K562 (cell line): Measurements from ENCODE around the gene NF1. TPM values are rescaled to one million over a fixed set of nuclear protein-coding genes. Genes with fewer than 3 reads are reported as not detected.

Experiments
- ATAC-seq: fragments of 200-7000 bp; cut with Tn5 transposase; 3 replicates; pipeline ENCODE4 v1.9.1; 2020; ENCODE audit warnings: moderate library complexity
- BruUV-seq: library from RNA; stranded (reverse); fragments of 400-500 nt; replicated peaks from 2 replicates; lab custom pipeline; 2021; lab: Mats Ljungman, UMichigan
- CTCF ChIA-PET: fragments of 300-600 bp; formaldehyde crosslinking; extraction: SDS; loops from one replicate; lab custom pipeline; 2021; ENCODE audit warnings: low intra/inter-chr PET ratio; lab: Yijun Ruan, JAX
- POLR2A ChIA-PET: fragments of 300-600, 350-650 bp; sonication (Branson Sonifier 250); formaldehyde crosslinking; extraction: SDS; loops from one replicate; lab custom pipeline; 2021; ENCODE audit warnings: antibody characterized with exemption, inconsistent platforms; lab: Yijun Ruan, JAX
- DNase-seq, 4 experiments: peaks; one replicate each; pipeline versions ENCODE4 v3.0.0 to v3.0.0-alpha.2; 2011 to 2018; ENCODE audit warnings: low spot score in 3 of 4, mixed read lengths in 3 of 4; ENCODE audit errors: extremely low read depth in 1 of 4
- FAIRE-seq: peaks from 2 replicates; lab custom pipeline; 2011; peaks lifted over from hg19 to GRCh38; lab: Jason Lieb, UNC
- H2AFZ ChIP-seq: 2 replicates; pipeline ENCODE4 v1.6.0; 2011; ENCODE audit warnings: low read depth, low read length, control low read depth, inconsistent platforms
- H3K27ac ChIP-seq: fragments of 200-600 bp; 3 replicates; pipeline ENCODE4 v1.8.0; 2011; ENCODE audit warnings: low read depth, mild to moderate bottlenecking, control low read depth, inconsistent platforms, low read length, moderate library complexity, mixed read lengths; ENCODE audit errors: extremely low read depth
- H3K27me3 ChIP-seq, 2 experiments: fragments of 300-600 bp in 1 of 2; 2 replicates in 1 of 2; 3 replicates in 1 of 2; pipeline versions ENCODE4 v1.6.0 to v1.8.0; 2011; ENCODE audit warnings: inconsistent platforms in 2 of 2, low read length in 2 of 2, mild to moderate bottlenecking in 1 of 2, mixed read lengths in 1 of 2, moderate library complexity in 1 of 2; ENCODE audit not compliant: control insufficient read depth in 2 of 2, insufficient read depth in 2 of 2
- H3K36me3 ChIP-seq: fragments of 300-600 bp; 3 replicates; pipeline ENCODE4 v1.8.0; 2011; ENCODE audit warnings: mild to moderate bottlenecking, low read length, inconsistent platforms; ENCODE audit not compliant: control insufficient read depth, insufficient read depth
- H3K4me1 ChIP-seq, 2 experiments: fragments of 200-600 bp in 1 of 2; replicated peaks in 1 of 2; 2 replicates in 1 of 2; 3 replicates in 1 of 2; pipeline versions ENCODE4 v1.5.1 to v1.8.0; 2011; ENCODE audit warnings: inconsistent platforms in 2 of 2, low read length in 2 of 2, mild to moderate bottlenecking in 1 of 2, mixed read lengths in 1 of 2, moderate library complexity in 1 of 2; ENCODE audit not compliant: control insufficient read depth in 2 of 2, insufficient read depth in 2 of 2
- H3K4me2 ChIP-seq: 2 replicates; pipeline ENCODE4 v1.6.1; 2011; ENCODE audit warnings: low read length, control low read depth, inconsistent platforms, mixed read lengths; ENCODE audit not compliant: insufficient read depth
- H3K4me3 ChIP-seq: fragments of 200-600 bp; sonication (generic), shearing (Covaris generic); 2 replicates; pipeline ENCODE4 v1.5.1; 2016; ENCODE audit warnings: control low read depth, inconsistent platforms
- H3K79me2 ChIP-seq: fragments of 200-600 bp; 3 replicates; pipeline ENCODE4 v1.8.0; 2011; ENCODE audit warnings: low read length, inconsistent platforms; ENCODE audit not compliant: control insufficient read depth, insufficient read depth
- H3K9ac ChIP-seq, 2 experiments: 2 replicates each; pipeline versions ENCODE4 v1.6.0 to v1.6.1; 2011; ENCODE audit warnings: low read depth in 2 of 2, low read length in 2 of 2, control low read depth in 1 of 2, inconsistent platforms in 1 of 2, mild to moderate bottlenecking in 1 of 2, mixed read lengths in 1 of 2; ENCODE audit not compliant: insufficient read depth in 1 of 2
- H3K9me1 ChIP-seq: one replicate; pipeline ENCODE4 v1.6.0; 2011; ENCODE audit warnings: inconsistent platforms, mild to moderate bottlenecking, low read length, moderate library complexity; ENCODE audit not compliant: control insufficient read depth, insufficient read depth
- H3K9me3 ChIP-seq: replicated peaks from 2 replicates; pipeline ENCODE4 v1.5.1; 2011; ENCODE audit warnings: low read depth, low read length, inconsistent platforms; ENCODE audit not compliant: control insufficient read depth, insufficient read depth
- H4K20me1 ChIP-seq: replicated peaks from 2 replicates; pipeline ENCODE4 v1.6.1; 2011; ENCODE audit warnings: low read length, inconsistent platforms, mixed read lengths; ENCODE audit not compliant: control insufficient read depth, insufficient read depth
- ELF4 ChIP-seq: fragments of 450-650 bp; formaldehyde crosslinking; IDR thresholded peaks from 2 replicates; pipeline ENCODE4 v1.4.0; 2022; ENCODE audit warnings: missing genetic modification characterization
- FOXK2 ChIP-seq, 2 experiments: fragments of 450-650 bp; IDR thresholded peaks in 1 of 2; conservative IDR thresholded peaks in 1 of 2; 2 replicates each; pipeline ENCODE4 v1.6.1; 2016; ENCODE audit warnings: low read depth in 2 of 2, mild to moderate bottlenecking in 1 of 2
- HDAC3 ChIP-seq: fragments of 450-650 bp; IDR thresholded peaks from 2 replicates; pipeline ENCODE4 v1.6.1; 2018; ENCODE audit warnings: borderline replicate concordance, mild to moderate bottlenecking, moderate library complexity; ENCODE audit not compliant: partially characterized antibody
- PKNOX1 ChIP-seq: fragments of 450-650 bp; IDR thresholded peaks from 2 replicates; pipeline ENCODE4 v1.6.1; 2016
- PML ChIP-seq: IDR thresholded peaks from 2 replicates; pipeline ENCODE4 v1.6.1; 2012; ENCODE audit warnings: low read length, inconsistent platforms
- TFAM ChIP-seq: fragments of 250-450 bp; sonication (Bioruptor Pico); conservative IDR thresholded peaks from 2 replicates; pipeline ENCODE4 v1.5.0; 2021; ENCODE audit warnings: mild to moderate bottlenecking, moderate library complexity
- ZNF133 ChIP-seq: fragments of 250-450 bp; sonication (Bioruptor Pico); IDR thresholded peaks from 2 replicates; pipeline ENCODE4 v1.4.0; 2020; ENCODE audit warnings: mild to moderate bottlenecking
- ZNF75A ChIP-seq: fragments of 450-650 bp; formaldehyde crosslinking; IDR thresholded peaks from 2 replicates; pipeline ENCODE4 v1.4.0; 2020; ENCODE audit warnings: mild to moderate bottlenecking
- WGBS: fragments of 100-300 bp; shearing (Covaris generic); methylation state at CpG from one replicate; pipeline ENCODE4 v1.1.6; 2016; ENCODE audit warnings: low coverage, mixed read lengths; ENCODE audit not compliant: insufficient coverage; ENCODE audit errors: missing lambda C conversion rate; 5-methylcytosine and 5-hydroxymethylcytosine counted together
- in situ Hi-C: fragments of 300-500 bp; cut with MboI; formaldehyde crosslinking; loops from 4 replicates; pipeline ENCODE4 v1.15.0; 2018; ENCODE audit warnings: inconsistent platforms, mixed read lengths
- intact Hi-C: fragments of 100-400 bp; cut with micrococcal nuclease; formaldehyde crosslinking; loops from 2 replicates; pipeline ENCODE4 v1.14.2; 2022
- polyA plus RNA-seq, 8 experiments: library from polyadenylated mRNA; depleted of rRNA in 4 of 8; stranded (reverse) in 5 of 8; unstranded in 3 of 8; fragments of >200 nt; fragmentation: Nextera tagmentation in 2 of 8; fragmentation: Illumina TruSeq in 1 of 8; extraction: Ambion mirVana in 2 of 8; extraction: Trizol in 1 of 8; gene quantifications; 2 replicates each; pipeline versions ENCODE4 v1.2.1 to v1.2.3, GENCODE V29; 2011 to 2014; ENCODE audit warnings: inconsistent platforms in 1 of 8, missing spikeins in 1 of 8
- total RNA-seq, 7 experiments: library from RNA; depleted of rRNA in 6 of 7; stranded (reverse); fragments of >200 nt in 6 of 7; fragmentation: Illumina TruSeq in 2 of 7; extraction: Trizol in 2 of 7; gene quantifications; 2 replicates each; pipeline versions ENCODE4 v1.2.1 to v1.2.3, GENCODE V29; 2011 to 2021; ENCODE audit warnings: low replicate concordance in 1 of 7

The NF1 gene
- total and polyA plus RNA-seq, 9 of the 15 experiments (the other 6 are each of a cell fraction or from before 2014, with no cell fraction given) = 3.4 to 41.9 (median 24.3) TPM

GRCh38 chr17:31269578-31269983 is 174.8 kb downstream of the NF1 start:
- no peaks in the 10 kb centered on the region for H3K27me3 ChIP-seq
- ChIA-PET POLR2A (interaction anchor here (0.8 kb wide), 1 partner anchor 16 kb away, joined by 3 read pairs; no protein-coding TSS in a partner anchor), CTCF (no interaction called here)
- WGBS = 65% methylated on average over 1 of the region's 1 CpG
- H3K9me1 ChIP-seq = no peaks in the 10 kb centered on the region
- no peak for DNase-seq
- no peak overlapping the region for H2AFZ ChIP-seq
- no peaks in the 10 kb centered on the region for H3K79me2 ChIP-seq
- FAIRE-seq = no peak
- ATAC-seq = no peak
- peaks cover 34% of the 10 kb centered on the region; the same call in 1 of the 3 replicates for H3K36me3 ChIP-seq
- H3K4me2 ChIP-seq = no peak overlapping the region
- in situ Hi-C loops = no loop called here
- H3K4me3 ChIP-seq = no peak overlapping the region
- no peak overlapping the region for H3K9ac ChIP-seq
- TF ChIP-seq ZNF75A (CRISPR knock-in tag) = no peak
- no peak for TF ChIP-seq FOXK2 (conservative IDR thresholded peaks at IDR 0.05 in 1 of 2, IDR thresholded peaks at IDR 0.05 in 1 of 2; ENCODE audit: low read depth in 2 of 2)
- TF ChIP-seq PKNOX1 = no peak
- TF ChIP-seq HDAC3 = no peak
- no peak for TF ChIP-seq ZNF133 (CRISPR knock-in tag)
- no peak for TF ChIP-seq PML
- TF ChIP-seq ELF4 (CRISPR knock-in tag) = no peak
- no peak for TF ChIP-seq TFAM
- intact Hi-C loops = loop anchor here (5.0 kb wide), 1 partner anchor 103 kb away; no protein-coding TSS in a partner anchor
- no peak overlapping the region for H3K27ac ChIP-seq
- no peaks in the 10 kb centered on the region; a peak in 1 of 5 replicates for H3K4me1 ChIP-seq
- no TSS peak for BruUV-seq
- no peaks in the 10 kb centered on the region for H3K9me3 ChIP-seq
- no peaks in the 10 kb centered on the region for H4K20me1 ChIP-seq
